ENCODE data around the gene OLFML1.

GRCh38 chr11:7549681-7550080 lies 64.4 kb downstream of the OLFML1 start:
- TF ChIP-seq CTCF (tag by site-specific recombination; IDR thresholded peaks at IDR 0.05) (no peak), ZNF18 (tag by site-specific recombination; IDR thresholded peaks at IDR 0.05) (no peak), ZNF157 (tag by site-specific recombination; IDR thresholded peaks at IDR 0.05) (no peak), ZNF248 (tag by site-specific recombination; IDR thresholded peaks at IDR 0.05) (no peak), ZNF629 (tag by site-specific recombination; IDR thresholded peaks at IDR 0.05) (no peak), ZNF174 (tag by site-specific recombination; IDR thresholded peaks at IDR 0.05) (no peak), YY1 (tag by site-specific recombination; IDR thresholded peaks at IDR 0.05) (no peak), REST (tag by site-specific recombination; IDR thresholded peaks at IDR 0.05) (no peak), ZNF624 (tag by site-specific recombination; IDR thresholded peaks at IDR 0.05) (no peak), ZNF837 (tag by site-specific recombination; IDR thresholded peaks at IDR 0.05) (no peak), ZBTB17 (tag by site-specific recombination; IDR thresholded peaks at IDR 0.05) (no peak), HOXA7 (CRISPR knock-in tag; IDR thresholded peaks at IDR 0.05; ENCODE audit: borderline replicate concordance) (no peak)

Data from HEK293 (cell line).